Neural cell (in vitro differentiated cells): ENCODE data around the gene PTMS. TPM values are rescaled to one million over a fixed set of nuclear protein-coding genes. Genes with fewer than 3 reads are reported as not detected.

Source experiments
- H2AFZ ChIP-seq: fragments of 200-600, 300-800 bp; sonication (generic), shearing (Covaris generic); 2 replicates; pipeline ENCODE4 v1.6.0; 2014; ENCODE audit warnings: low read depth, mild to moderate bottlenecking, antibody characterized with exemption, low read length, moderate library complexity
- H3F3A ChIP-seq: fragments of 200-600 bp; shearing (Covaris generic); 2 replicates; pipeline ENCODE4 v1.6.1; 2016; ENCODE audit warnings: mild to moderate bottlenecking, moderate library complexity, mixed read lengths, antibody characterized with exemption, low read length; ENCODE audit not compliant: insufficient read depth, poor library complexity, severe bottlenecking
- H3K27ac ChIP-seq: fragments of 200-600, 300-800 bp; sonication (generic), shearing (Covaris generic); 2 replicates; pipeline ENCODE4 v1.5.1; 2014; ENCODE audit warnings: mild to moderate bottlenecking, low read length, moderate library complexity
- H3K27me3 ChIP-seq: fragments of 300-800, 200-600 bp; sonication (generic), shearing (Covaris generic); 2 replicates; pipeline ENCODE4 v1.6.0; 2014; ENCODE audit warnings: mild to moderate bottlenecking, low read depth, low read length, moderate library complexity; ENCODE audit not compliant: insufficient read depth
- H3K36me3 ChIP-seq: fragments of 300-800, 200-600 bp; sonication (generic), shearing (Covaris generic); 2 replicates; pipeline ENCODE4 v1.5.1; 2014; ENCODE audit warnings: mild to moderate bottlenecking, antibody characterized with exemption, low read length, moderate library complexity; ENCODE audit not compliant: insufficient read depth
- H3K4me2 ChIP-seq: fragments of 300-800, 200-600 bp; sonication (generic), shearing (Covaris generic); 2 replicates; pipeline ENCODE4 v1.6.0; 2014; ENCODE audit warnings: mild to moderate bottlenecking, low read length
- H3K4me3 ChIP-seq: fragments of 300-800, 200-600 bp; sonication (generic), shearing (Covaris generic); 2 replicates; pipeline ENCODE4 v1.5.1; 2014; ENCODE audit warnings: mild to moderate bottlenecking, low read length, moderate library complexity
- H3K79me2 ChIP-seq: fragments of 200-600 bp; shearing (Covaris generic); replicated peaks from 2 replicates; pipeline ENCODE4 v1.6.0; 2014; ENCODE audit warnings: mild to moderate bottlenecking, low read length, moderate library complexity; ENCODE audit not compliant: insufficient read depth
- H3K9ac ChIP-seq: fragments of 300-800, 200-600 bp; sonication (generic), shearing (Covaris generic); 2 replicates; pipeline ENCODE4 v1.6.1; 2016; ENCODE audit warnings: mild to moderate bottlenecking, low read length, mixed read lengths
- H3K9me2 ChIP-seq: fragments of 200-600 bp; shearing (Covaris generic); 2 replicates; pipeline ENCODE4 v1.6.1; 2016; ENCODE audit warnings: mild to moderate bottlenecking, low read length, mixed read lengths; ENCODE audit not compliant: insufficient read depth
- H3K9me3 ChIP-seq: fragments of 200-600, 300-800 bp; sonication (generic), shearing (Covaris generic); 2 replicates; pipeline ENCODE4 v1.6.1; 2016; ENCODE audit warnings: mild to moderate bottlenecking, mixed run types, low read length, moderate library complexity, mixed read lengths
- H4K20me1 ChIP-seq: fragments of 200-600 bp; shearing (Covaris generic); 2 replicates; pipeline ENCODE4 v1.6.1; 2016; ENCODE audit warnings: mild to moderate bottlenecking, mixed run types; ENCODE audit not compliant: insufficient read depth
- CTCF ChIP-seq: fragments of 450-650 bp; IDR thresholded peaks from 2 replicates; pipeline ENCODE4 v1.5.1; 2014; ENCODE audit warnings: antibody characterized with exemption, mild to moderate bottlenecking, moderate library complexity; ENCODE audit not compliant: poor library complexity, severe bottlenecking
- MXI1 ChIP-seq: fragments of 450-650 bp; conservative IDR thresholded peaks from 2 replicates; pipeline ENCODE4 v1.6.1; 2014; ENCODE audit warnings: antibody characterized with exemption, mild to moderate bottlenecking; ENCODE audit not compliant: poor library complexity, severe bottlenecking
- POLR2AphosphoS5 ChIP-seq: IDR thresholded peaks from 2 replicates; pipeline ENCODE4 v1.6.1; 2012
- RAD21 ChIP-seq: fragments of 450-650 bp; conservative IDR thresholded peaks from 2 replicates; pipeline ENCODE4 v1.6.1; 2014; ENCODE audit warnings: antibody characterized with exemption, mild to moderate bottlenecking, moderate library complexity
- REST ChIP-seq: IDR thresholded peaks from 2 replicates; pipeline ENCODE4 v1.6.1; 2012; ENCODE audit warnings: borderline replicate concordance
- SMC3 ChIP-seq: fragments of 450-650 bp; conservative IDR thresholded peaks from 2 replicates; pipeline ENCODE4 v1.6.1; 2014; ENCODE audit warnings: antibody characterized with exemption, mild to moderate bottlenecking, moderate library complexity; ENCODE audit not compliant: poor library complexity
- polyA plus RNA-seq: library from polyadenylated mRNA; depleted of rRNA; stranded (reverse); fragments of >200 nt; gene quantifications from 2 replicates; pipeline ENCODE4 v1.2.3, GENCODE V29; 2014

PTMS gene
- polyA plus RNA-seq, 1 donor from 2014 or later, result 557 TPM

- H4K20me1 ChIP-seq, result peaks cover 33% of the 10 kb centered on the region
- H3K36me3 ChIP-seq, result peaks cover 4% of the 10 kb centered on the region
- peaks cover 6% of the 10 kb centered on the region for H3F3A ChIP-seq
- no peak overlapping the region for H3K4me3 ChIP-seq
- H3K9me2 ChIP-seq, result no peaks in the 10 kb centered on the region
- H3K9ac ChIP-seq, result peak overlapping the region; percentile 20
- H3K27ac ChIP-seq, result no peak overlapping the region
- H3K27me3 ChIP-seq, result no peaks in the 10 kb centered on the region
- TF ChIP-seq REST (no peak), CTCF (no peak), POLR2AphosphoS5 (peak; percentile 5)
- no peaks in the 10 kb centered on the region for H3K9me3 ChIP-seq
- H3K4me2 ChIP-seq, result no peak overlapping the region
- H3K79me2 ChIP-seq, result peaks cover 49% of the 10 kb centered on the region
- H2AFZ ChIP-seq, result no peak overlapping the region
Observed at GRCh38 chr12:6771091-6771495, 4.9 kb downstream of the PTMS start.

- peaks cover 33% of the 10 kb centered on the region for H4K20me1 ChIP-seq
- H3K4me2 ChIP-seq, result no peak overlapping the region
- TF ChIP-seq CTCF (no peak), POLR2AphosphoS5 (peak; percentile 26), SMC3 (no peak)
- H3K9ac ChIP-seq, result no peak overlapping the region
- H3K27me3 ChIP-seq, result no peaks in the 10 kb centered on the region
- no peaks in the 10 kb centered on the region for H3K9me3 ChIP-seq
- H2AFZ ChIP-seq, result no peak overlapping the region
- no peak overlapping the region for H3K27ac ChIP-seq
- no peaks in the 10 kb centered on the region for H3K9me2 ChIP-seq
- H3K36me3 ChIP-seq, result peaks cover 4% of the 10 kb centered on the region
- H3K79me2 ChIP-seq, result peaks cover 49% of the 10 kb centered on the region
- H3K4me3 ChIP-seq, result no peak overlapping the region
- H3F3A ChIP-seq, result peaks cover 6% of the 10 kb centered on the region
Observed at GRCh38 chr12:6771509-6772330, 5.6 kb downstream of the PTMS start.

- Histone ChIP-seq H3K79me2 (peaks cover 44% of the 10 kb centered on the region), H3K27ac (no peak within 1 kb of the TSS), H3K9me3 (no peaks in the 10 kb centered on the region), H2AFZ (no peak within 1 kb of the TSS), H4K20me1 (peaks cover 33% of the 10 kb centered on the region), H3K4me3 (no peak within 1 kb of the TSS), H3K4me2 (no peak within 1 kb of the TSS), H3K27me3 (no peaks in the 10 kb centered on the region), H3K36me3 (peaks cover 4% of the 10 kb centered on the region), H3K9me2 (no peaks in the 10 kb centered on the region), H3F3A (peaks cover 6% of the 10 kb centered on the region), H3K9ac (no peak within 1 kb of the TSS)
- TF ChIP-seq RAD21, result no peak
- peak; percentile 18 for TF ChIP-seq POLR2AphosphoS5
- TF ChIP-seq MXI1, result no peak
Observed at GRCh38 chr12:6772331-6772695, 6.2 kb downstream of the PTMS start, which contains the start of gene LAG3. Gene LAG3 (plus strand): TSS chr12:6772520. CDS start chr12:6772853, 333 bp downstream.
